Measurements from ENCODE around the gene ITFG1. TPM values are rescaled to one million over a fixed set of nuclear protein-coding genes. Genes with fewer than 3 reads are reported as not detected.

The ITFG1 gene
- total RNA-seq, result 47.4 and 49.1 TPM in 2 replicates

DNA sequence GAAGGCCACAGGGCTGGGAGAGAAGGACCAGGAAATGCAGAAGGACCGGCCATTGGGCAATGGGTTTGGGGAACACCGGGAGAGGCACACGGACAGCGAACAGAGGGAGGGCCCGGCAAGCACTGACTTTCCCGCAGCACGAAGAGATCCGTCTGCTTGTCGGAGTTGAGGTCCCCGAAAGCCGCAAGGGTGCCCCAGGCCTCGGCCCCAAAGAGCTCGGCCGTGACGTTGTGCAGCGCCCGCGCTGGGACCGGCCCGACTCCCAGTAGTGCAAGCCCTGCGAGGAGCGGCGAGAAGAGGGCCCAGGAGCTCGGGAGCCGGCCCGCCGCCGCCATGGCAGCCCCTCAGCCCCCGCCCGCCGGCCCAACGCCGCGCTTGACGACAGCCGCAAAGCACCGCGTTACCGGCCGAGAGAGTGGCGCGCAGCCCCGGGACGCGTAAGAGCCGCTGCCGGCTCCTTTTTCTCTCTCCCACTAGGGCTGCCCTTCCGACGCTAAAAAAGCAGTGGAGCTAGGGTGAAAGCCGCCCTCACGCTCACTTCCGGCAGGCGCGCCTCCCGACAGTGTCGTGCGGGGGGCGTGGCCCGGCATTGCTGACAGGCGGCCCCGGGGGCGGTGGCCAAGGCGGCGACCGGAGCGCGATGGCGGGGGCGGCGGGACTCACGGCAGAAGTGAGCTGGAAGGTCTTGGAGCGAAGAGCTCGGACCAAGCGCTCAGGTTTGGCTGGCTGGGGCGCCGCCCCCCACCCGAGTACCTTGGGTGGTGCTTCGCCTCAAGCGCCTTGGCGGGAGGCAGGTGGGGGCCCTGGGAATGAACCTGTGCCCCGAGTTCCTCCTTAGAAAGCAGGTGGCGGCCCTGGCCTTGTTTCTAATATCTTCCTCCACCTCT, at the start of gene ITFG1, which contains the start of gene PHKB:
TSS of gene ITFG1 (minus strand) at position 353 of the 887 bp plus-strand sequence. CDS start at position 335, 18 bp downstream.
TSS of gene PHKB (plus strand) at position 621 of the 887 bp plus-strand sequence. CDS start at position 641, 20 bp downstream.

DNA sequence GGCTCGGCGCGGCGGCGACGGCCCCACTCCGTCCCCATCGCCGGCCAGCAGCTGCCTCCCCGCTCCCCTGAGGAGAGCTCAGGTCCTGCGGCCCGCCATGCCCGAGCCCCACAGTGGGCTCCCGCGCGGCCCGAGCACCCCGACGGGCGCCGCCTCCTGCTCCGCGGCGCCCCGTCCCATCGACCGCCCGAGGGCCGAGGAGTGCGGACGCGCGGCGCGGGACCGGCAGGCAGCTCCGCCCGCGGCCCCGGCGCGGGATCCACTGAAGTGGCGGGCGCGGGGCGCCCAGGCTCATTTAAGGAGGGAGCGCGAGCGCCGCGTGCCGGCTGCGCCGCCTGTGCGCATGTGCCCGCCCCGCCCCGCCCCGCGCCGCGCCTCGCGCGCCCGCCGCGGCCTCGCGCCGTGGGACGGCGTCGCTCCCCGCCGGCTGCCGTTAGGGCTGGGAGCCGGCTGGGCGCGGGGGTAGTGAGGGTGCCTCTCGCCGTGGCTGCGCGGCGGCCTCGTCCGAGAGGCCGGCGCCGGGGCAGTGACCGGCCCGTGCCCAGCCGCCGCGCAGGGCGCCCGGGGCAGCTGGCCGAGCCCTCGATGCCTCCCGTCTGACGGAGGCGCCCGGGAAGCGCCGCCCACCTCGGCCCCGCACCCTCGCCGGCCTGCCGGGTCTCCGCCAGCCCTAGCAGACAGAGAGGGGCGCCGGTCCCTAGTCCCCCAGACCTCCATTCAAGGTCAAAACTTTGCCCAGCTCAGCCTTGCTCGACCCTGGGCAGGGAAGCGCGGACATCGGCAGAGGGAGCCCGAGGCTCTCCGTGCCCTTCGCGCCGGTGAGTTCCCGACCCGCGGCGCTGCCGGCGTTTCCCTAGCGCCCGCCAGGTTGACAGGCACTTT, 316.9 kb downstream of the ITFG1 start, which contains the start of gene NETO2:
TSS of gene NETO2 (minus strand) at position 269 of the 882 bp plus-strand sequence. CDS start 333 bp downstream, outside the sequence.

Small RNAs within 50 kb of the gene (small RNA-seq; reads per million reads assigned to genes)
- gene RF00019 (not detected), gene RNA5SP425 (not detected)

Other genes starting within 250 kb of the ITFG1 start
- 81.7 and 97.2 TPM in 2 replicates for gene PHKB, start 268 bp upstream of the ITFG1 start, total RNA-seq

Measured in vein endothelial cell (primary cell).